Kasumi-1 (cell line): ENCODE data around the gene NOD1.

ENCODE experiments used
- DNase-seq, 2 experiments: peaks; one replicate each; lab custom pipeline; 2025; lab: John Stamatoyannopoulos, UW

The NOD1 gene

DNA sequence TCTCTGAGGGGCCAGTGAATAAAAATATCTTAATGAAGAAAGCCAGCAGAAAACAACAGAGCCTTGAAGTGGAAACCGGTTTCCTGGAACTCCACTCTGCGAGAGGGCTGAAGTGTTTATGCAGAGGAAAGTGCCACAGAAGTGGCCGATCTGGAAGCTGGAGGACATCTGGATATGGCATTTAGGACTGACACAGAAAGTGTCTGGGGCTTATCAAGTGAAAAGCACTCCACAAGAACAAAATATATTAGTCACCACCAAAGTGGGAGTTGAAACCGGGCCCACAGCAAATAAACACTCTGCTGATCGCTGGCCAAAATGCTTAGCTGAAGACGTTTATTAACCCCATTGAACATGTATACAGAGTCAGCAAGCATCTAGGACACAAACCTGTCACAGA is 7.8 kb downstream of the NOD1 start:
- DNase-seq: no peak

DNA sequence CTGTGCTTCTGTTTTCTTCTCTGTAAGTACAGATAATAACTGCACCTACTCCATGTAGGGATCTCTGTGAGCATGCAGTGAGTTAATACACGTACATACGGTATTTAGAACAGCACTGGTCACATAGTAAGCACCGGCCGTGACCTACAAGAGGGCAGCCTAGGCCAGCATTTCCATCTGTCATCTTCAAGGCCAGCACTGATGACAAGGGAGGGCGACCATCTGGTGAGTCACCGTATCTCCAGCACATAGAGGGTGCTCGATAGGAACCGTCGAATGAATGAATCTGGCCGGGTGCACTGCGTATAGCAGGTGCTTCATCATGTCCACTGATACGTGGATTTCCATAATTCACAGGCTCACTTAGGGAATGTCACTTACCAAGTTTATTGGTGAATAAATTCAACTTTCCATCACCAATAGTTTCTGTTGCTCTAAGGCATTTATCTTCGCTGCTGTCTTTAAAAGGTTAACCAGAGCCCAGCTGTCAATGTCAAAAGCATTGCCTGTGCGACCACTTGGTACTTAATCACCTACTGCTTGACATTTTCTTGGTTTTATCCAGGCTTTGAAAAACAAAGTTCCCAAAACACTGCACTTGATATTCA is 8.3 kb downstream of the NOD1 start:
- no peak for DNase-seq

GRCh38 chr7:30469303-30469702 is 9.3 kb downstream of the NOD1 start:
- peak; percentile 40 to 48 for DNase-seq

DNA sequence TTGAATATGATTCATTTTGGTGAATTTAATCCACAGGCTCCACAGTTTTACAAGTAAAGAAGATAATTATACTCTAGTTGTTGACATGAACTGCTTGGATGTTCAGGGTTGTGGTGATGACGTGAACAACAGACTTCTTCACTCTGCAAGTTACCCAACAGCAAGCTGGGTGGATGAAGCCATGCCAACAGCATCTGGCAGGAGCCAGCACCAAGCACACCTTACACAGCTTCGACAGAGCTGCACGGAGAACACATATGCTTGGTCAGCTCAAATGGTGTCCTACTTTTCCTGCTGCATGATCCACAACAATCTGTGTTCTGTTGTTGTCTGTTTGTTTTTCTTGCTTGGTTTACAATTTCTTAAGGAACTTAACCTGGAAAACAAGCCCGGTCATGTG is 9.8 kb downstream of the NOD1 start:
- DNase-seq: no peak

DNA sequence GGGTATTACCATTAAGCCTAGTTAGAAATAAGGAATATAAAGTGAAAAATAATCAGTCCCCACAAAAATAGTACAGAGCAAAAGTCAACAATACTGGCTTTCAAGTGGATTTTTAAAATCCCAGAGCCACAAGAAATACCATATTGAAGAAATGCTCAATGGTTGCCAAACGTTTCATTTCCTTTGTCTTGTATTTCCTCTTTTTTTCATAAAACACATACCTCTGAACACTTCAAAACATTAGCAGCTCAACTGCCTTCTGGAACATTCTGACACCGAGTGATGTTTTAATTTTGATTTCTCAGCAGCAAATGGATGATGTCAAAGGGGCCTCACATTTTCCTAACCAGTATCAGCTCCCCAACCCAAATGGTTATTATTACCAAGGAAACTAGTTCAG is 10.5 kb downstream of the NOD1 start:
- peak; percentile 51 to 53 for DNase-seq

DNA sequence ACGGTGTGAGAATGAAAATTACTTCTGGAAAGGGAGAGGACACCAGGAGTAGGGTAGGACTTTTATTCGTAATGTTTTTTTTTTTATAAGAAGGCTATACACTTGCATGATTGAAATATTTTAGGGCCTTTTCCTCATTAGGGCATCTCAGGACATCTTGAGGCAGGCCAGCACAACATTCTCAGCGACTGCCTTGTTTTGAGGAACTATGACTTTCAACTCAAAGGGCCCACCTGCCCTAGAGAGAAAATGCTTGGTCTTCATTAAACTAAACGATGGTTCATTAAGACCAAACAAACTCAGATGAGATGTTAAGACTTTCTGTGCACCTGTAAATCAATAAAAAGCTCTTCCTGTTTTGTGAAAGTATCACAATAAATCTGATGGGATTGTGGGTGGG is 11.3 kb downstream of the NOD1 start:
- DNase-seq: no peak

DNA sequence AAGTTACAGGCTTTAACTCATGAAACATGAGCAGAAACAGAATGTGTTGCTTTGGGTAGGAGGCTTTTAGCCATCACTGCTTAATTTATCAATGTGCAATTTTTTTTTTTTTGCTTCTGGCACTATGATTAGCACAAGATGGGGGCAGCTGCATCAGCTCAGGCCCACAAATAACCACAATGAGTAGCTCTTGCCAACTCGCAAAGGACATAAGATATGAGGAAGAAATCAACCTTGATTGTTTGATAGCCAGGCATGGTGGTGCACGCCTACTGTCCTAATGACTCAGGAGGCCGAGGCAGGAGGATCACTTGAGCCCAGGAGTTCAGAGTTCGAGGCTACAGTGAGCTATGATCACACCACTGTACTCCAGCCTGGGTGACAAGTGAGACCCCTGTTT is 12.3 kb downstream of the NOD1 start:
- DNase-seq: no peak

- DNase-seq: no peak
These were observed 12.8 kb downstream of the NOD1 start for GRCh38 chr7:30465811-30466180.

DNA sequence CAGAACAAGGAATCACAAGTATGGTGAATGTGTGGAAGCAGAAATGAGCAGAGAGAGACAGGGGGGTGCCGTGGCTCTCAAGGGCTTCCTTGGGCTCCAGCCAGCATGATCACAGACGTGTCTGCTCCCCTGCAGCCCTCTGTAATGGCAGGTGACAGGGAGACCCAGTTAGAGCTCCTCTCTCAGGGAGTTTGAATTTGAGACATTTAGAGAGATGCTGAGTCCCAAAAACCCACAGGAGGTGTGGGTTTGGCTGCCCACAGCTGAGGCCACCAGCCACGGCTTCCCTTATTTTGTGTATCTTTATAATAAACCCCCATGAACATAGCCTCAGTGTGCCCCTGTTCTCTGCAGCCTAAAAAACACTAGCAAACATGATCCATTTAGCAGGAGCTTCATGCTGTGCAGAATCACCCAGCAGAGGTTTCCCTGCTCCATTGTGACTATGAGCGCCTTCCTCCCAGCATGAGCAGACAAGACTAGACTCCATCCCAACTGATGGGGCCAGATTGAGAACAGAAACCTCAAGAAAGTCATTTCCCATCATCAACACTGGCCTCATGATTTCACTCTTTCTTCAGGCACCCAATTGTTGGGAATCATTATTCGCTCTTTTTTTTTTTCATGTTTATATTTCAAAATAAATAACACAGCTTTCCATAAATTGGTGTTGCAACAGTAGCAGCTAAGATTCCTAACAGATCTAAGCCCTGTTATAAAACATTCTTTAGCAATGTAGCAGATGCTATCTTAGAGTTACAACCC is 13.4 kb downstream of the NOD1 start:
- DNase-seq: no peak

DNA sequence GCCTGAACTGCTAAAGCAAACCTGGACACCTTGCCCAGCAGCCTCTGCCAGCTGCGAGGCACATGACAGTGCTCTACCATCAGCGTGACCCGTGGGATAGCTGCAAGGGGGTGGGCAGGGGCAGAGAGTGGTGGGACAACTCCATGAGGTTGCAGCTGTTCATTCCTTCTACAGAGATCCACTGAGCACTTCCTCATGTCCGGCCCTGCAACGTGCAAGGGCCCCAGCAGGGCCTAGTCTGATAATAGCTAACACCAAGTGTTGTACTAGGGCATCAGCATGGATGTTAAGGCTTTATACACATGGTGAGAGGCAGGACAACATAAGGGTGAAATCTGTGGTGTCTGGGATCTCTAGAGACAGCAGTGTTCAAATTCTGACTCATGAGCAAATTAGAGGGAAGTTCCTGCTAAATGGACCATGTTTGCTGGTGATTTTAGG is 14.3 kb downstream of the NOD1 start:
- peak; percentile 43 to 58 for DNase-seq

GRCh38 chr7:30463405-30464145 is 15.0 kb downstream of the NOD1 start:
- no peak for DNase-seq

DNA sequence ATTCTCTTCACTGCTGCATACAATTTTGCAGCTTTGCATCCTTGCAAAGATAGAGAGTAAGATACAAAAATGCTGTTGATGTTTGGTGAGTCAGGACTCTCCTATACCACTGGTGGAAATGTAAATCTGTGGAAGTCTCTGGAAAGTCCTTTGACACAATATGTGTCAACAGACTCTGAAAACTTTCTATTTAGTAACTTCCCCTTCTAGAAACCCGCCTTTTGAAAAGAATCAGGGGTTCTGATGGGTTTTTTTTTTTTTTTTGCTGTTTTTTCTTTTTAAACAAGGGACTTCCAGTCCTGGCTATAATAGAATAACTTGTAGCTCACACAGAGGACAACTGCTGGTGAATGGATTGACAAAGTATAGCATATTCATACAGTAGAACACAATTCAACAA is 16.4 kb downstream of the NOD1 start:
- no peak for DNase-seq

GRCh38 chr7:30460246-30460633 is 18.3 kb downstream of the NOD1 start:
- no peak for DNase-seq

- DNase-seq: no peak
These were observed 18.9 kb downstream of the NOD1 start for GRCh38 chr7:30459591-30460245.

GRCh38 chr7:30458311-30458710 is 20.3 kb downstream of the NOD1 start:
- DNase-seq: no peak

GRCh38 chr7:30453921-30454320 is 24.7 kb downstream of the NOD1 start:
- DNase-seq: no peak

DNA sequence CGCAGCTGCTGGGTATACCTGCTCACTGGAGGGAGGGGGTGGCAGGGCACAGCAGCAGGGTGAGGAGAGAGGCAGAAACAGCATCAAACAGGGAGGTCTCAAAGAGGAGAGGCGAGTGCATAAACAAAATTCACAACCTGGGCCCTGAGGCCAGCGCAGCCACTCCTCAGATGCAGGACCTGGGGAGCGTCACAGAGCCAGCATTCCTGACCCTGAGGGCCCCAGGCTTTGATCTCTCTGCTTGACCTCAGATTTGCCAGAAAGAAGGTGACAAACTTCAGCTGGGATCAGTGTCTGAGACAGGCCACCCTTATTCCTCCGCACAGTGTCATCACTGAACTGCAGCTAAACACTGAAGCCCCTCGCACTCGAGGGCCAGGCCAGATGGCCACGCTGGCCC is 25.6 kb downstream of the NOD1 start:
- no peak for DNase-seq

DNA sequence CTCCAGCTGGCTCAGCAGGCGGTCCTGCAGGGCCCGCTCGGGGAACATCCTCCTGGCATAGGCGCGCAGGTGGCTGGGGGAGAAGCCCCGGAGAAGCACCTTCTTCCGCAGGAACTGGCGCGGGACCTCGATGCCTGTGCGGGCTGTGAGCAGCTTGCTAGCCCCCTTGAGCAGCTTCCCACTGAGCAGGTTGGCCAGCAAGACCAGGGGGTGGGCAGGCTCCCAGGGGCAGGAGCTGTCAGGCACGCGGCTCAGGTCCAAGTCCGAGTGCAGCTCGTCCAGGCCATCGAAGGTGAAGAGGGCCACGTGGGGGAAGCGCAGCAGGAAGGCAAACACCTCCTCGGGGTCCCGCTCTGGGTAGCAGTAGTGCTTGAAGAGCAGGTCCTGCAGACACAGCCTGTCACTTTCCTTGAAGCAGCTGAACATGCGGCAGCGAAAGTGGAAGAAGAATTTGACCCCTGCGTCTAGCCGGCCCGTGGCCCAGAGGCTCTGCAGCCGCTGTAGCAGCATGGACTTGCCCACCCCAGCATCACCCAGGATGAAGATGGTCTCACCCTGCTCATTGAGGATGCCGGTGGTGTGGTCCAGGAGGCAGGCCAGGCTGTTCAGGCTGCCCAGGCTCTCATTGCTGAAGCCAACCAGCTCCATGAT is 26.2 kb downstream of the NOD1 start:
- no peak for DNase-seq

DNA sequence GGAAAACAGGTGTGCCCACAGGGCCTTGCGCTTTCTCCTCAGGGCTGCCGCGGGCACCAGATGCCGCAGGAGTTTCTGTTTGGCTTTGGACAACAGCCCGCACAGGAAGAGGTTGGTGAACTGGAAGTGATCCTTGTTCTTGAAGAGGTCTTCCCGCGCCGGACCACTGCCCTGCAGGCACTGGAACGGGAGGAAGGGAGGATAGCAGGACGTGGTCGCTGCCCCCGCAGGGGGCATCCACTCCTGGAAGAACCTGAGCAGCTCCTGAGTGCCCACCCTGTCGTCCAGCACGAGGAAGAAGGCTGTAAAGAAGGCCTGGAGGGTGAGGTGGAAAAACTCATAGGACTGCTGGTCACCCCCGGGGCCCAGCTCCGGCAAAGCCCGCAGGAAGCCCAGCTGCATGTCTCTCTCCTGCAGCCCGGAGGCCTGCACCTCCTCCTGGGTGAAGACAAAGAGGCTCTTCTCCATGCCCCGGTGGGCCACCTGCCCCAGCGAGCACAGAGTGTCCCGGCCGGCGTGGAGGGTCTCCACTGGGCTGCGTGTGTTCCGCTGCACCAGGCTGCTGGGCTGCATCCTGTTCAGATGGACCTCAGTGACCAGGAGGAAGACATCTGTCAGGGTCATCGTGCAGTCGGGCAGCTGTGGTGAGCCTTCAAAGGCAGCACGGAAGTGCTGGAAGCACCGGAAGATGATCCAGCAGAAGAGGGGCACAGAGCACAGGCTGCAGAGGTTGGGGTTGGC is 26.9 kb downstream of the NOD1 start:
- no peak for DNase-seq

- DNase-seq: no peak
These were observed 27.5 kb downstream of the NOD1 start for GRCh38 chr7:30450983-30451497.
